Measurements from ENCODE around the gene ARHGEF10L.

DNA sequence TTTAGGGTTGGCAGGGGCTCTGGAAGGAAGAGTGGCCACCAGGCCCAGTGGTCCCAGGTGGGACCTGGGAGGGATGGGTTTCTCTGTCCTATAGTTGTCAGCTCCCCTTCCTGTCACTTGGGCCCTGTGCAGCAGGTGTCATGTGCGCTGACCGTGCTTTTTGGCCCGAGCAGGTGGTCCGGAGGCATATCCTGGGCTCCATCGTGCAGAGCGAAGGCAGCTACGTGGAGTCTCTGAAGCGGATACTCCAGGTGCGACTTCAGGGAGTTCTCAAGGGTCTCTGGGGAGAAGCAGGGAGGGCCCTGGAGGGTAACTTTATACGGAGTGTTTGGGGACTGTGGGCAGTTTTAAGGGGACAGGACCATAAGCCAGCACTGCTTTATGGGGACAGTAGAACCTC, 82.2 kb downstream of the ARHGEF10L start:
- no peak for TF ChIP-seq POLR2A (IDR thresholded peaks at IDR 0.05)
- TF ChIP-seq, protein P1, sequence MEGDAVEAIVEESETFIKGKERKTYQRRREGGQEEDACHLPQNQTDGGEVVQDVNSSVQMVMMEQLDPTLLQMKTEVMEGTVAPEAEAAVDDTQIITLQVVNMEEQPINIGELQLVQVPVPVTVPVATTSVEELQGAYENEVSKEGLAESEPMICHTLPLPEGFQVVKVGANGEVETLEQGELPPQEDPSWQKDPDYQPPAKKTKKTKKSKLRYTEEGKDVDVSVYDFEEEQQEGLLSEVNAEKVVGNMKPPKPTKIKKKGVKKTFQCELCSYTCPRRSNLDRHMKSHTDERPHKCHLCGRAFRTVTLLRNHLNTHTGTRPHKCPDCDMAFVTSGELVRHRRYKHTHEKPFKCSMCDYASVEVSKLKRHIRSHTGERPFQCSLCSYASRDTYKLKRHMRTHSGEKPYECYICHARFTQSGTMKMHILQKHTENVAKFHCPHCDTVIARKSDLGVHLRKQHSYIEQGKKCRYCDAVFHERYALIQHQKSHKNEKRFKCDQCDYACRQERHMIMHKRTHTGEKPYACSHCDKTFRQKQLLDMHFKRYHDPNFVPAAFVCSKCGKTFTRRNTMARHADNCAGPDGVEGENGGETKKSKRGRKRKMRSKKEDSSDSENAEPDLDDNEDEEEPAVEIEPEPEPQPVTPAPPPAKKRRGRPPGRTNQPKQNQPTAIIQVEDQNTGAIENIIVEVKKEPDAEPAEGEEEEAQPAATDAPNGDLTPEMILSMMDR (IDR thresholded peaks at IDR 0.05) = no peak
